RWPE2 (cell line): ENCODE results near the gene MMP7.

Experiments used
- ATAC-seq: fragments of 200-7000 bp; cut with Tn5 transposase; 3 replicates; pipeline ENCODE4 v1.9.1; 2021; ENCODE audit warnings: low read depth
- DNase-seq: peaks from one replicate; pipeline ENCODE4 v3.0.0-alpha.2; 2020; ENCODE audit warnings: low spot score
- H3K27ac ChIP-seq: fragments of 450-650 bp; 2 replicates; pipeline ENCODE4 v1.5.1; 2017; ENCODE audit warnings: mild to moderate bottlenecking; ENCODE audit not compliant: poor library complexity, severe bottlenecking
- H3K27me3 ChIP-seq: fragments of 250-450 bp; sonication (Bioruptor Pico); 2 replicates; pipeline ENCODE4 v1.5.1; 2021; ENCODE audit warnings: mild to moderate bottlenecking, moderate library complexity; ENCODE audit not compliant: insufficient read depth, poor library complexity, severe bottlenecking
- H3K36me3 ChIP-seq: fragments of 250-450 bp; sonication (Bioruptor Pico); 2 replicates; pipeline ENCODE4 v1.5.1; 2020; ENCODE audit warnings: low read depth, mild to moderate bottlenecking, moderate library complexity
- H3K4me1 ChIP-seq: fragments of 250-450 bp; sonication (Bioruptor Pico); 2 replicates; pipeline ENCODE4 v1.5.1; 2021; ENCODE audit warnings: mild to moderate bottlenecking, moderate library complexity; ENCODE audit not compliant: insufficient read depth, poor library complexity, severe bottlenecking
- H3K4me3 ChIP-seq: fragments of 250-450 bp; sonication (Bioruptor Pico); 2 replicates; pipeline ENCODE4 v1.5.1; 2021; ENCODE audit warnings: mild to moderate bottlenecking, moderate library complexity; ENCODE audit not compliant: severe bottlenecking
- H3K9me3 ChIP-seq: fragments of 250-450 bp; sonication (Bioruptor Pico); 2 replicates; pipeline ENCODE4 v1.5.1; 2021; ENCODE audit warnings: mild to moderate bottlenecking, moderate library complexity; ENCODE audit not compliant: severe bottlenecking
- CTCF ChIP-seq: fragments of 450-650 bp; IDR thresholded peaks from one replicate; pipeline ENCODE4 v1.5.1; 2017; ENCODE audit warnings: mild to moderate bottlenecking, moderate library complexity; ENCODE audit not compliant: poor library complexity, severe bottlenecking

MMP7 gene

GRCh38 chr11:102573851-102574250 lies 43.3 kb upstream of the MMP7 start:
- no peak for TF ChIP-seq CTCF
- Histone ChIP-seq H3K27ac (no peak overlapping the region), H3K4me3 (no peak overlapping the region), H3K4me1 (no peaks in the 10 kb centered on the region), H3K36me3 (no peaks in the 10 kb centered on the region), H3K9me3 (no peaks in the 10 kb centered on the region), H3K27me3 (no peaks in the 10 kb centered on the region)
- DNase-seq (no peak), ATAC-seq (peak; percentile 66)

- no peaks in the 10 kb centered on the region for H3K4me1 ChIP-seq
- no peak overlapping the region for H3K4me3 ChIP-seq
- TF ChIP-seq CTCF = no peak
- H3K27ac ChIP-seq = no peak overlapping the region
- H3K27me3 ChIP-seq = no peaks in the 10 kb centered on the region
- DNase-seq (no peak), ATAC-seq (no peak)
- H3K36me3 ChIP-seq = no peaks in the 10 kb centered on the region
- no peaks in the 10 kb centered on the region for H3K9me3 ChIP-seq
These were observed 42.1 kb upstream of the MMP7 start for GRCh38 chr11:102572554-102573220.

- no peak overlapping the region for H3K27ac ChIP-seq
- no peaks in the 10 kb centered on the region for H3K27me3 ChIP-seq
- H3K36me3 ChIP-seq = no peaks in the 10 kb centered on the region
- ATAC-seq (no peak), DNase-seq (no peak)
- H3K9me3 ChIP-seq = no peaks in the 10 kb centered on the region
- H3K4me1 ChIP-seq = peaks cover 7% of the 10 kb centered on the region
- no peak overlapping the region for H3K4me3 ChIP-seq
- no peak for TF ChIP-seq CTCF
These were observed 38.3 kb upstream of the MMP7 start for GRCh38 chr11:102568851-102569250.

GRCh38 chr11:102566112-102566511 lies 35.6 kb upstream of the MMP7 start:
- no peaks in the 10 kb centered on the region for H3K36me3 ChIP-seq
- ATAC-seq (no peak), DNase-seq (no peak)
- H3K4me3 ChIP-seq = no peak overlapping the region
- no peaks in the 10 kb centered on the region for H3K9me3 ChIP-seq
- no peak for TF ChIP-seq CTCF
- H3K27me3 ChIP-seq = no peaks in the 10 kb centered on the region
- peaks cover 16% of the 10 kb centered on the region for H3K4me1 ChIP-seq
- no peak overlapping the region for H3K27ac ChIP-seq

GRCh38 chr11:102564110-102564509 lies 33.6 kb upstream of the MMP7 start:
- Histone ChIP-seq H3K4me1 (peaks cover 22% of the 10 kb centered on the region), H3K36me3 (no peaks in the 10 kb centered on the region), H3K27ac (peak overlapping the region; percentile 22), H3K27me3 (no peaks in the 10 kb centered on the region), H3K9me3 (no peaks in the 10 kb centered on the region), H3K4me3 (no peak overlapping the region)
- DNase-seq = no peak
- no peak for TF ChIP-seq CTCF
- peak; percentile 98 for ATAC-seq
